GM21515 (cell line): ENCODE data around the gene MS4A12.
"Not testable (repeated sequence)": the region's sequence is repeated elsewhere in the genome, so short reads cannot be mapped to it uniquely, and the experiment has no call there.

ENCODE experiments used
- ATAC-seq: cut with Tn5 transposase; IDR thresholded peaks from one replicate; pipeline ENCODE4 v1.9.1; 2021; ENCODE audit not compliant: unreplicated experiment

MS4A12 gene

DNA sequence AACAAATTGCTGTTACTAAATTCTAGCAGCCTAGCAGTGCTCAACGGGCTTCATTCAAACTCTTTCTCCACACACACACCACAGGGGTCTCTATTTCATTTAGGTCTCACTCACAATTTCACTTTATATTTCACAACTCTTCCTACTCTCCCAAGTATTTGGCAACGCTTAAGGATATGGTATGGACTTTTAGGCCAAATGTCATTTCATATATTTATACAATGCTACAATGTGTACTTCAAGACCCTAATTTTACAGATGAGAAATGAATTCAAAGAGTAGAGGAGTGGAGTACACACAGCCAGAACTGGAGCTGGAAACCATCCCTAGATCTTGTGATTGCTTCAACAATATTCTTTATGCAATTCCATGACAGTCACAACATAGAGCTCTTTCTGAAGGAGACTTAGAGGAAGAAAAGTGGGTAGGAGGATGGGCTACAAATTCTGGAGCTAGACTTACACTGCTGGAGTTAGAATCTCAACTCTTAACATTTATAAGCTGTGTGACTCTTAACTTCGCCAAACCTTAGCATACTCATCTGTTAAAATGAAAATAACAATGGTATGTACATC, 20.2 kb downstream of the MS4A12 start:
- no peak for ATAC-seq

DNA sequence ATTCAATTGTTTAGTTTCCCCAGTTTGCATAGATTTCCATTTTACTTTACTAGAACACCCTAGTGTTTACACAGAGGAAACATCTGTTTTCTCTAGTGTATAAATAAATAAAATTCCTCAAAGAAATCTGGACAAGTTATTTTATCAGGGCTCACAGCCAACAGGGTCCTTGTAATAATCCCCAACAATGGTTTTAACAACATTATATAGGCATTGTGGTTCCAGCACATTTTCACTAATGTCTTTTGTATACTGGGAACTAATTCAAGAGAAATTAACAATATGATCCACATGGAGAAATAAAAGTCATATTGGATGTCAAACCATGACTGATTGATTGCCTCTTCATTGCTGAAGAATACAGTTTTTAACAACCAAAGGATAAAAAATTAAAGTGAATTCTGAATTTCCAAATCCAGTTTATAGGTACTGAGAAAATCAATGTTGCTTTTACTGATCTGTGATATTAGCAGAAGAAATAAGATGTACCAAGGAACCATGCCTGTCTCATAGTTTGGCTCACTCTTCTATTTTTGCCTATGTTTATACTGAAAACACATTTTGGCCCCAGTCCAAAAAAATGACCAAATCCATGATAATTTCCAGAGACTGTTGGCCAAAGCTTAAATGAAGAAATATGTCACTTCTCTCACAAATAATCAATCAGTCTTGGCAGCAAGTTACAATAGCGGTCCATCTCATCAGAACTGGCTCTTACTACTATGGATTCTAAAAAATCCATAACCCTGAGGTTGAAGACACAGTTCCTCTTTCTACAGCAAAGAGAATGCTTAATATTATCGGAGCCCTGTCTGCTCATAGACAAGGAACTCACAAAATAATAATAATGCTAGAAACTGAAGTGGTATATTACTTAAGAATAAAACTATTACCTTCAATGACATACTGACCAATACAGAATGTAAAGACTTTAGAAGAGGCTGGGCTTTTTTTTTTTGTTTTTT, 21.2 kb downstream of the MS4A12 start:
- no peak for ATAC-seq

GRCh38 chr11:60515144-60515855, 22.7 kb downstream of the MS4A12 start, which contains the start of gene MS4A13:
Gene MS4A13, plus strand, starts transcription at chr11:60515392. Its CDS starts 2,692 bp downstream, at chr11:60518084.
- no peak for ATAC-seq

GRCh38 chr11:60528465-60528864, 35.9 kb downstream of the MS4A12 start:
- no peak for ATAC-seq

GRCh38 chr11:60528934-60529333, 36.4 kb downstream of the MS4A12 start:
- ATAC-seq: peak; percentile 45

DNA sequence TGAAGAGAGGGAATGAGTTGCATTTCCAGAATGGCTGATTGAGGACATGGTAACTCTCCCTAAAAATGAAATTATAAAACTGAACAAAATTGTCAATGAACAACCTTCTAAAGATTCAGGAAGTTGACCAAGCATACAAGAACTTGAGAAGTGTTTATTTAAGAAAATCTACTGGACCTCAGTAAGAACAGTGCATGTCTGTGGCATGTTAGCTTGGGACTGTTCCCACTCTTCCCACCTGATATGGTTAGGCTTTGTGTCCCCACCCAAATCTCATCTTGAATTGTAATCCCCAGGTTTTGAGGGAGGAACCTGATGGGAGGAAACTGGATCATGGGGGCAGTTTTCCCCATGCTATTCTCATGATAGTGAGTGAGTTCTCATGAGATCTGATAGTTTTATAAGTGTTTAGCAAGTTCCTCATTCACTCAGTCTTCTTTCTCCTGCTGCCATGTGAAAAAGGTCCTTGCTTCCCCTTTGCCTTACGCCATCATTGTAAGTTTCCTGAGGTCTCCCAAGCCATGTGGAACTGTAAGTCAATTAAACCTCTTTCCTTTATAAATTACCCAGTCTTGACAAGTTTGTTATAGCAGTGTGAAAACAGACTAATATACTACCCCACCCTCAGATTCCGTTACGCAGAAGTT, 38.0 kb downstream of the MS4A12 start:
- no peak for ATAC-seq

GRCh38 chr11:60532383-60532782, 39.8 kb downstream of the MS4A12 start:
- not testable (repeated sequence) for ATAC-seq

GRCh38 chr11:60538627-60539026, 46.0 kb downstream of the MS4A12 start:
- ATAC-seq: not testable (repeated sequence)

DNA sequence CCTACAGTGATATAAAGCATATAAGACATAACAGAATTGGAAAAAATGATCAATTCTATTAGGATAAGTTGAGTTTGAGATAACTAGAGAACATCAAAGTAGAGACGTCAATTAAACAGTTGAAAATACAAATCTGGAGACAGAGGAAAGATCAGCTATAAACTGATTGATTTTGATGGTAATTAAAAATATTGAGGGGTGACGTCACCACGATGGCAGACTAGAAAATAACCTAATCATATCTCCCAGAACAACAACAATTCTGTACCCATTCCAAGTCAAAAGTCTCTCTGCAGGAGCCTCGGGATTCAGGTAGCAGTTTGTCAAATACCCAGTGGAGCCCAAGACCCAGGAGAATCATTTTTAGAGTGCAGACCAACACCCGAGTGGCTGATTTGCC, 51.5 kb downstream of the MS4A12 start:
- no peak for ATAC-seq
